Measurements from ENCODE around the gene TNS4.

Gene TNS4

DNA sequence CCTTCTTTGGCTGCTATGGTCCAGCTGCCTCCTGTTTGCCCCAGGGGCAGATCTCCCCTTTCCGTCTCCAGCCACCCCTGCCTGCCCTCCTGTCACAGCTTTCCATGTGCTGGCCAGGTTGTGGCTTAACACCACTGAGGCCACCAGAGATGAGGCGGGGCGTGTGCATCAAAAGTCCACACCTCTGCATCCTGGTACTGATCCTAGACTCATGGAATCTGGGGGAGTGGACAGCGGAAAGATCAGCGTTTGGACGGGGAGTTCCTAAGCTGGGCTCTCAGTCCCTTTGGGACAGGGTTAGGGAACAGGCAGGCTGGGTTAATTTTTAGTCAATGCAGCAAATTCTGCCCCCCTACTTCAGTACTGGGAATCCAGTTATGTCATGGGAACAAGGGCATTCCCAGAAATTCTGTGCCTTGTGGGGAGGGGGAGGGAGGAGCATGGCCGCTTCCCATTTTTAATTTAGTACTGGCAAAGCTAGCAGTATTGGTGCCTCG lies 54.2 kb downstream of the TNS4 start:
- Histone ChIP-seq H3K9ac (ENCODE audit: low read length) (no peak overlapping the region), H3K4me3 (ENCODE audit: low read length) (peak overlapping the region; percentile 48), H3K27ac (ENCODE audit: low read depth, low read length) (peak overlapping the region; percentile 61), H3K4me1 (ENCODE audit: control insufficient read depth, insufficient read depth, low read length) (peaks cover 57% of the 10 kb centered on the region), H3K36me3 (ENCODE audit: control insufficient read depth, insufficient read depth, low read length) (no peaks in the 10 kb centered on the region), H3K27me3 (ENCODE audit: control insufficient read depth, insufficient read depth, low read length) (no peaks in the 10 kb centered on the region)

DNA sequence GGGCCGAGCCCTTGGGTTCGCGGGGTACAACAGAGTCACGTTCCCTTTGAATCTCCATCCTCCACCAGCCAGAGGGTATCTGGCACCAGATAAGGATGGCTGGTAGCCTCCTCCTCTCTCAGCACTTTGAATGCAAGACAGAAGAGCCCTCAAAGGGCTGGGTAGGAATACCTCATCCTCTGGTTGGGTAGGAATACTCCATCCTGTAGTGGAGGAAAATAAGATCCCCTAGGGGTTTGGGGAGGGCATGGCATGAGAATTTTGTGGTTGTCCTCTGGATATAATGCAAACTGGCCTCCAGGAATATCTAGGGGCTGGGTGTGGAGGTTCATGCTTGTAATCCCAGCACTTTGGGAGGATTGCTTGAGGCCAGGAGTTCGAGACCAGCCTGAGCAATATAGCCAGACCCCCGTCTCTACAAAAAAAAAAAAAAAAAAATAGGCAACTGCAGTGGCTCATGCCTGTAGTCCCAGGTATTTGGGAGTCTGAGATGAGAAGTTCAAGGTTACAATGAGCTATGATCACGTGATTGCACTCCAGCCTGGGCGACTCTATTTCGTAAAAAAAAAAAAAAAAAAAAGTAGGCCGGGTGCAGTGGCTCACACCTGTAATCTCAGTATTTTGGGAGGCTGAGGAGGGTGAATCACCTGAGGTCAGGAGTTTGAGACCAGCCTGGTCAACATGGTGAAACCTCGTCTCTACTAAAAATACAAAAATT lies 55.5 kb downstream of the TNS4 start:
- Histone ChIP-seq H3K36me3 (ENCODE audit: control insufficient read depth, insufficient read depth, low read length) (no peaks in the 10 kb centered on the region), H3K9ac (ENCODE audit: low read length) (peak overlapping the region; percentile 52), H3K27me3 (ENCODE audit: control insufficient read depth, insufficient read depth, low read length) (no peaks in the 10 kb centered on the region), H3K4me1 (ENCODE audit: control insufficient read depth, insufficient read depth, low read length) (peaks cover 52% of the 10 kb centered on the region), H3K27ac (ENCODE audit: low read depth, low read length) (peak overlapping the region; percentile 97), H3K4me3 (ENCODE audit: low read length) (peak overlapping the region; percentile 88)

DNA sequence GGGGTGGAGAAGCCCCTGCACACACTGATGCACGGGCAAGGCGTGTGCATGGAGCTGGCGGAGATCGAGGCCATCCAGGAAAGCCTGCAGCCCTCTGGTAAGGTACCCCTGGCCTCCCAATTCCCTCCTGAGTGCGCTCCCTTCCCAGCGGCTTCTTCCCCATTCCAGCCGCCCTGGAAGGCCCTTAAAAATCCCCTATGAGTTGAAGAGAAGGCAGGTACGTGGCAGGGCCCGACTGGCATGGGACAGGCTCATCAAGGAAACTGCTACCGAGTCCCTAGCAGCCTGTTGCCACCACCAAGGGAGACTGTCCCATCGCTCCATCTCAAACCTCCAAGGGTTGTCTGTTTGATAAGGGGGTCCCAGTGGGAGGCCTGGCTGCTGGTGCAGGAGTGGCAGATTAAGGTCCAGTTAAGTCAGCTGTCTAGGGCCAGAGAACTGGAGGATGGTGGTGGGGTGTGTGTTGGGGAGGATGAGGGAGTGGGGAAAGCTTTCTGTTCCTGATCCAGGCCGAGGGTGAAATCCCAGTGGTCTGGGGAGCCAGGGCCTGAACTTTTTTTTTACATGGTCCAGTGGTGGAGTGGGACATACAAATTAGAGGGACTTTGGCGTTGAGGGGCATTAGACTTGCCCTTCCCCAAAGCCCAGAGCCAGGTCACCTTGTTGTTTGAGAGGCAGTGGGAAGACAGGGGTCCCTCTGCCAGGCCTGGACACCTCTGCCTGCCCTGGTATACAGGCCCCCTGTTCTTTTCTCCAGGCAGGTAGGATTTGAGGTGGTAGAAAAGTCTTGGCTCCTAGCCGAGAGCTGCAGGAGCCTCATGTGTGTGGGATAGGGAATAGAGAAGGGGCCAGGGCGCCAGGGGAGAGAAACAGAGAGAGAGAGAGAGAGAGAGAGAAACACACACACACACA lies 57.2 kb downstream of the TNS4 start:
- Histone ChIP-seq H3K4me1 (ENCODE audit: control insufficient read depth, insufficient read depth, low read length) (peaks cover 40% of the 10 kb centered on the region), H3K27ac (ENCODE audit: low read depth, low read length) (peak overlapping the region; percentile 97), H3K27me3 (ENCODE audit: control insufficient read depth, insufficient read depth, low read length) (no peaks in the 10 kb centered on the region), H3K4me3 (ENCODE audit: low read length) (peak overlapping the region; percentile 88), H3K9ac (ENCODE audit: low read length) (peak overlapping the region; percentile 95), H3K36me3 (ENCODE audit: control insufficient read depth, insufficient read depth, low read length) (no peaks in the 10 kb centered on the region)

DNA sequence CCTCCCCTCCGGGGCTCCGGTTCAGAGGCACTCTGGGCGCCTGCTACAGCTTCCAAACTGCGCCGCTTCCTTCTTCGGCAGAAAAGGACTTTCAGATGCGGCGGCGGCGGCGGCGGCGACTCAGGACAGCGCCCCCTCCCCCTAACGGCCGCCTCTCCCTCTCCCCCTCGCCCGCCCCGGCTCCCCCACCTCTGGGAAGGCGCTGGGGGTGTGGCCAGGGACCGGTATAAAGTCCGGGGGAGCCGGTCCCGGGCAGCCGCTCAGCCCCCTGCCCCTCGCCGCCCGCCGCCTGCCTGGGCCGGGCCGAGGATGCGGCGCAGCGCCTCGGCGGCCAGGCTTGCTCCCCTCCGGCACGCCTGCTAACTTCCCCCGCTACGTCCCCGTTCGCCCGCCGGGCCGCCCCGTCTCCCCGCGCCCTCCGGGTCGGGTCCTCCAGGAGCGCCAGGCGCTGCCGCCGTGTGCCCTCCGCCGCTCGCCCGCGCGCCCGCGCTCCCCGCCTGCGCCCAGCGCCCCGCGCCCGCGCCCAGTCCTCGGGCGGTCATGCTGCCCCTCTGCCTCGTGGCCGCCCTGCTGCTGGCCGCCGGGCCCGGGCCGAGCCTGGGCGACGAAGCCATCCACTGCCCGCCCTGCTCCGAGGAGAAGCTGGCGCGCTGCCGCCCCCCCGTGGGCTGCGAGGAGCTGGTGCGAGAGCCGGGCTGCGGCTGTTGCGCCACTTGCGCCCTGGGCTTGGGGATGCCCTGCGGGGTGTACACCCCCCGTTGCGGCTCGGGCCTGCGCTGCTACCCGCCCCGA lies 58.0 kb downstream of the TNS4 start, which contains the start of gene IGFBP4:
Gene IGFBP4 (plus strand): TSS at position 255 of the 792 bp plus-strand sequence. CDS start 286 bp downstream, at position 541.
- Histone ChIP-seq H3K27ac (ENCODE audit: low read depth, low read length) (peak within 1 kb of the TSS; percentile 97), H3K9ac (ENCODE audit: low read length) (peak within 1 kb of the TSS; percentile 95), H3K27me3 (ENCODE audit: control insufficient read depth, insufficient read depth, low read length) (no peaks in the 10 kb centered on the region), H3K4me1 (ENCODE audit: control insufficient read depth, insufficient read depth, low read length) (peaks cover 32% of the 10 kb centered on the region), H3K36me3 (ENCODE audit: control insufficient read depth, insufficient read depth, low read length) (no peaks in the 10 kb centered on the region), H3K4me3 (ENCODE audit: low read length) (peak within 1 kb of the TSS; percentile 88)

DNA sequence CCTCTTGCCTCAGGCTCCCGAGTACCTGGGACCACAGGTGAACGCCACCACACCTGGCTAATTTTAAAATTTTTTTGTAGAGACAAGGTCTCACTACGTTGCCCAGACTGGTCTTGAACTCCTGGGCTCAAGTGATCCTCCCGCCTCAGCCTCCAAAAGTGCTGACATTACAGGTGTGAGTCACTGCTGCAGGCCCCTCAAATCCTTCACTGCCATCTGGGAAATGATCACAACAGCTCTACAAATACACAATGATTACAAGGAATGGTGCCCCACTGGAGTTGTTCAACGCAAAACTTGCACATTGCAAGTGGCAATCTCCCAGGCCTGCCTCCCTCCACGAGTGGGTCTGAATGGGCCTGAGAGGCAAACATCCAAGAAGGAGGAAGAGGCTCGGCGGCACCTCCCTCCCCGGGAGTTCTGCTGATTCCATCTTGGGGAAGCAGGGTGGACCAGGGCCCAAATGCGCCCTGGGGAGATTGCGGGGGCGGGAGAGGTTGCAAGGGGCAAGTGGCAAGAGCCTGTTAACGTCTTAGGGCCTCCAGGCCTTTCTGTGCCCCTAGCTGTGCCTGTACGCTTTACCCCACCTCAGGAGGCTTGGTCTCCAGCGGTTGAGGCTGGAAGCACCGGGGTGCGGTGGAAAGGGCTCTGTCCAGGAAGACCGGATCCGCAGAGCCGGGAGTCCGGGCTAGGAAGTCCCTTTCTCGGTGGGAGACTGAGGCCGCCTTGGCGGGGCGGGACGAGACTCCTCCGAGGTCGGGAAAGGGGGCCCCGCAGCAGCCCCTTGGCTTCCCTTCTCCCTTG lies 58.8 kb downstream of the TNS4 start:
- H3K27ac ChIP-seq (ENCODE audit: low read depth, low read length): peak overlapping the region; percentile 97
- H3K36me3 ChIP-seq (ENCODE audit: control insufficient read depth, insufficient read depth, low read length): no peaks in the 10 kb centered on the region
- H3K4me3 ChIP-seq (ENCODE audit: low read length): peak overlapping the region; percentile 74
- no peaks in the 10 kb centered on the region for H3K27me3 ChIP-seq (ENCODE audit: control insufficient read depth, insufficient read depth, low read length)
- H3K4me1 ChIP-seq (ENCODE audit: control insufficient read depth, insufficient read depth, low read length): peaks cover 28% of the 10 kb centered on the region
- peak overlapping the region; percentile 61 for H3K9ac ChIP-seq (ENCODE audit: low read length)

DNA sequence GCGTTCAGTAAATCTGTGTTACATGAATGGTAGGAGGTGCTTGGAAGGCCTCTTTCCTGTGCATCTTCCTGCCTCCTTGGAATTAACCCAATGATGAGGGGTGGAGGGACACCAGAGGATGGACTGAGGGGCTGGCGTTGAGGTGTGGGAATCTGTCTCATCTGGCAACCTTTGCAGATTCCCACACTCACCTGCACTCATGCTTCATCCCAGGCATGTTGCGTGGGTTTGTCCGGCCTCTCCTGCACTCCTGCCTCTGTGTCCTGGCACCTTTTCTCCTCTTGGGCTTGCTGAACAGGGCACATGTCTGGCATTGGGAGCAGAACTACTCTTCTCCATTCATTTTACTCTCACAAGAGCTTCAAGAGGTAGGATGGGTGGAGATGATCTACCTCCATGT lies 61.3 kb downstream of the TNS4 start:
- Histone ChIP-seq H3K4me3 (ENCODE audit: low read length) (no peak overlapping the region), H3K9ac (ENCODE audit: low read length) (no peak overlapping the region), H3K27ac (ENCODE audit: low read depth, low read length) (no peak overlapping the region), H3K27me3 (ENCODE audit: control insufficient read depth, insufficient read depth, low read length) (no peaks in the 10 kb centered on the region), H3K36me3 (ENCODE audit: control insufficient read depth, insufficient read depth, low read length) (no peaks in the 10 kb centered on the region), H3K4me1 (ENCODE audit: control insufficient read depth, insufficient read depth, low read length) (peaks cover 15% of the 10 kb centered on the region)

DNA sequence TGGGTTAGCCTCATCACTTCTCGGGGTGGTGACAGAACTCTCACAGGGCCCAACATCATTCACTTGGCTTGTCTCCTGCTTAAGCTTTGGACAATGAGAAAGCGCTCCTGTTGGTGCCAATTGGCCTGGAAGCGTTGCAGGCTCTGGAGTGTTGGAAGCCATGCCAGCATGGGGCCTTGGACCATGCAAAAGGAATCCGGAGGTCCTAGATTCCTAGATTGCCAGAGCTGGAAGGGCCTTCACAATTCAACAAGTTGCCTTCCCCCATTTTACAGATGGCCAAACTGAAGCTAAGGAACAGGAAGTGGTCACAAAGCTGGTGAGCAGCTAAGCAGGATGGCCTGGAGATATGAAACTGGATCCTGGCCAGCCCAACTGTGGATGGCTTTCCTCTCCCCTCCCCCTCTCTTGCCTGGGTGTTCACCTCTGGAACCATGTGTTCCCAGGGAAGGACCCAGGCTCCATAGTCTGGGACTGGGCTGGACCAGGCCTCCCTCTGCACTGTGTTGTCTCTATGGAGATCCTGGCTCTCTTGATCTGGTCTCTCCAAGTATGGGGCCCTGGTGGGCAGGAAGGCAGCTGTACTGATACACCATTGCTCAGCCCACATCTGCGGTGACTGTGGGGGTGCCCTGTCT lies 64.2 kb downstream of the TNS4 start:
- peaks cover 31% of the 10 kb centered on the region for H3K4me1 ChIP-seq (ENCODE audit: control insufficient read depth, insufficient read depth, low read length)
- H3K36me3 ChIP-seq (ENCODE audit: control insufficient read depth, insufficient read depth, low read length): no peaks in the 10 kb centered on the region
- peak overlapping the region; percentile 51 for H3K27ac ChIP-seq (ENCODE audit: low read depth, low read length)

DNA sequence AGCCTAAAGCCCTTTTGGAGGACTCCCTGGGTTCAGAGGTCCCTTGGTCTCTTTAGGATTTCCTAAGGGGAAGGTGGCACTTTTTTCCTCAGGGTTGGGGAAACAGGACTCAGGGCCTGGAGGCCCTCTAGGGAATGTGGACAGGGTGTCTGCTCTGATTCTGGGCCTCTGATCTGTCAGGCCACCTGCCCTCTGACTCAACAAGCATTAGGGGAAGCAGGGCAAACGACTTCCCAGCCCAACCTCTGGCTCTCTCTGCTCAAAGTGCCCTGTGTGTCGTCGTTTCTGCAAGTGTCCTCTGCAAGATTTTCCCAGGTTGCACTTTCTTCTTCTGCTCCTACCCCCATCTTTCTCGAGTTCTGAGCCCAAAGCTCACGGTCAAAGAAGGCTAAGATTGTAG lies 64.8 kb downstream of the TNS4 start:
- H3K36me3 ChIP-seq (ENCODE audit: control insufficient read depth, insufficient read depth, low read length): no peaks in the 10 kb centered on the region
- H3K9ac ChIP-seq (ENCODE audit: low read length): no peak overlapping the region
- H3K27me3 ChIP-seq (ENCODE audit: control insufficient read depth, insufficient read depth, low read length): no peaks in the 10 kb centered on the region
- peaks cover 30% of the 10 kb centered on the region for H3K4me1 ChIP-seq (ENCODE audit: control insufficient read depth, insufficient read depth, low read length)
- H3K27ac ChIP-seq (ENCODE audit: low read depth, low read length): peak overlapping the region; percentile 51
- no peak overlapping the region for H3K4me3 ChIP-seq (ENCODE audit: low read length)

More for the DNA sequence above, 64.2 kb downstream of the TNS4 start:
- no peak overlapping the region for H3K9ac ChIP-seq (ENCODE audit: low read length)
- H3K27me3 ChIP-seq (ENCODE audit: control insufficient read depth, insufficient read depth, low read length): no peaks in the 10 kb centered on the region
- H3K4me3 ChIP-seq (ENCODE audit: low read length): no peak overlapping the region

DNA sequence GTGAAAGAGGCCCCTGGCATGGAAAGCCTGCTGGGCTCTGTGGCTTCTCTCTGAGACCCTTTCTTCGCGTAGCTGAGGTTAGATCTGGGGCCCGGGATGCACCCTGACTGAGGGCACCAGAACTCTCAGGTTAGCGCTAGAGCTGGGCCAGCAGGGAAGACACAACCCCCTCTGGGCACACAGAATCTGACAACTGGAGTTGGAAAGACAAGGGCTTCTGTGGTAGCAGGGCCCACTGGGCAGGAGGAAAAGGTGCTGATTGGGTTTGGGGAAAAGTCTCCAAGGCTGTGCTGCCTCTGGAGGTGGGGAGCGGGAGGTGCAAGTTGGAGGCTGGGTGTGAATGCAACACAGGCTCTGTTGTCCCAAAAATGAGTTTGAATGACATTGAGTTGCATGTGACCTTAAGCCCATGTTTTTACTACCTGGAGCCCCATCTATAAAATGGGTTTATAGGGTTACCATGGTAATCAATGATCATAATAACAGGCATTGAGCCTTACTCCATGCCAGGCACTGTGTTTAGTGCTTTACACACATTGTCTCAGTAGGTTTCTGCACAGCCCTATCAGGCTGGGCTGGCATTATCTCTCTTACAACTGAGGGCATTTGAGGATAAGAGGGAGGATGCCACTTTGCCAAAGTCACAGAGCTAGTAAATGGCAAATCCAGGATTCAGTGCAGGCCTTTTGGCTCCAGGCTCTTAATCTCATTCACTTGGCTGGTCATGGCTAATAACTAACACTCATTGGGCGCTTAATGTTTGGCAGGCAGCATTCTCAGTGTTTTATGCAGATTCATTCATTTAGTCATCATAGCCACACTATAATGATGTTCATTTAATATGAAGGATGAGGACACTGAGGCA lies 67.6 kb downstream of the TNS4 start:
- peaks cover 27% of the 10 kb centered on the region for H3K4me1 ChIP-seq (ENCODE audit: control insufficient read depth, insufficient read depth, low read length)
- H3K27ac ChIP-seq (ENCODE audit: low read depth, low read length): peak overlapping the region; percentile 93

DNA sequence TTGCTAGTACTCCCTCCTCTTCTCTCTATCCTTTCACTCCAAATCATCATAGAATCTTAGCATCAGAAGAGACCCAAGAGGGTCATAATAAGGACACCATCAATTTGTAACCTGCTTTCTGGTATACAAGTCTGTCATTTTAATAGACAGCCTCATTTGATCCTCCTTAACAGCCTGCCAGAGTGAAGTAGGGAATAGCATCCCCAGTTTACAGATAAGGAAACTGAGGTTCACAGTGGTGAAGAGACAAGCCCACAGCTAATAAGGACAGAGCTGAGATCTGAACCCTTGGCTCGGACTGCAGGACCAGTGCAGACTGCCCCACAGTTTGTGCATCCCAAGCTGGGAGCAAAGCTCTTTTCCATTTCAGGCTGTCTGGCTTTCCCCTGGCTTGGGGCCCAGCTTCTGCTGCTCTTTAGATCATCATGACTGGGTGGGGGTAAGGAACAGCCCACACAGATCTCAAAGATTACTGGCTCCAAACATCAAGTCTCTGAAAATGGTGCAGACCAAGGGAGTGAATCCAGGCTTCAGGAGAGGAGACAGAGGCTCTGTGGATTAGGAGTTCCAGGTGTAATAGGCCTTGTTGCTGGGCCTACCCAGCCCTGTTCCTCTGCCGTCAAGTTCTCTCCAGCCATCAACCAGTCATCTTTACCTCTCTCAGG lies 68.4 kb downstream of the TNS4 start:
- no peaks in the 10 kb centered on the region for H3K27me3 ChIP-seq (ENCODE audit: control insufficient read depth, insufficient read depth, low read length)
- H3K36me3 ChIP-seq (ENCODE audit: control insufficient read depth, insufficient read depth, low read length): no peaks in the 10 kb centered on the region
- H3K4me3 ChIP-seq (ENCODE audit: low read length): no peak overlapping the region
- peaks cover 27% of the 10 kb centered on the region for H3K4me1 ChIP-seq (ENCODE audit: control insufficient read depth, insufficient read depth, low read length)
- H3K9ac ChIP-seq (ENCODE audit: low read length): no peak overlapping the region
- H3K27ac ChIP-seq (ENCODE audit: low read depth, low read length): peak overlapping the region; percentile 93

More for the DNA sequence above, 67.6 kb downstream of the TNS4 start:
- Histone ChIP-seq H3K4me3 (ENCODE audit: low read length) (no peak overlapping the region), H3K27me3 (ENCODE audit: control insufficient read depth, insufficient read depth, low read length) (no peaks in the 10 kb centered on the region), H3K9ac (ENCODE audit: low read length) (no peak overlapping the region), H3K36me3 (ENCODE audit: control insufficient read depth, insufficient read depth, low read length) (no peaks in the 10 kb centered on the region)
